Measurements from ENCODE around the gene RESP18.

The RESP18 gene

DNA sequence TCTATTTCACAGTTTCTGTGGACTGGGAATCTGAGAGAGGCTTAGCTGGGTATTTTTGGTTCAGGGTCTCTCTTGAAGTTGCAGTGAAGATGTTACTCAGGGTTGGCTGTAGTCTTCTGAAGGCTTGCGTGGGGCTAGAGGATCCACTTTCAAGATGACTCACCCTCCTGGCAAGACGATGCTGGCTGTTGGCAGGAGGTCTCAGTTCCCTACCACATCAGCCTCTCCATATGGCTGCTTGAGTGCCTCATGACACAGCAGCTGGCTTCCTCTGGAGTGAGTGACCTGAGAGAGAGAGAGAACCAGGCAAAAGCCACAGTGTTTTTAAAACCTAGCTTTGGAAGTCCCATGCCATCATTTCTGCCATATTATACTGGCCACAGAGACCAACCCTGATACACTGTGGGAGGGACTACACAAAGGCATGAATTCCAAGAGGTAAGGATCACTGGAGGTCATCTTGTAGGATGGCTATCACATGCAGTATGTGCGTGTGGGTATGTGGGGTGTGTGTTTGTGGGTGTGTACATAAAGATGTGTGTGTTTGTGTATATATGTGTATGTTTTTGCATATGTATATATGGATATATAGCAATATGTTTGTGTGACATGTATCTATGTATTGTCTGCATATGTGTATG, 30.1 kb upstream of the RESP18 start:
- no peak overlapping the region for H3K4me3 ChIP-seq (replicated peaks; ENCODE audit: low read depth, low read length)
- peak; percentile 81 for DNase-seq (ENCODE audit: extremely low read depth, low read depth)
- TF ChIP-seq, protein P1, sequence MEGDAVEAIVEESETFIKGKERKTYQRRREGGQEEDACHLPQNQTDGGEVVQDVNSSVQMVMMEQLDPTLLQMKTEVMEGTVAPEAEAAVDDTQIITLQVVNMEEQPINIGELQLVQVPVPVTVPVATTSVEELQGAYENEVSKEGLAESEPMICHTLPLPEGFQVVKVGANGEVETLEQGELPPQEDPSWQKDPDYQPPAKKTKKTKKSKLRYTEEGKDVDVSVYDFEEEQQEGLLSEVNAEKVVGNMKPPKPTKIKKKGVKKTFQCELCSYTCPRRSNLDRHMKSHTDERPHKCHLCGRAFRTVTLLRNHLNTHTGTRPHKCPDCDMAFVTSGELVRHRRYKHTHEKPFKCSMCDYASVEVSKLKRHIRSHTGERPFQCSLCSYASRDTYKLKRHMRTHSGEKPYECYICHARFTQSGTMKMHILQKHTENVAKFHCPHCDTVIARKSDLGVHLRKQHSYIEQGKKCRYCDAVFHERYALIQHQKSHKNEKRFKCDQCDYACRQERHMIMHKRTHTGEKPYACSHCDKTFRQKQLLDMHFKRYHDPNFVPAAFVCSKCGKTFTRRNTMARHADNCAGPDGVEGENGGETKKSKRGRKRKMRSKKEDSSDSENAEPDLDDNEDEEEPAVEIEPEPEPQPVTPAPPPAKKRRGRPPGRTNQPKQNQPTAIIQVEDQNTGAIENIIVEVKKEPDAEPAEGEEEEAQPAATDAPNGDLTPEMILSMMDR (IDR thresholded peaks at IDR 0.05; ENCODE audit: low read depth, low read length, missing control alignments): no peak

DNA sequence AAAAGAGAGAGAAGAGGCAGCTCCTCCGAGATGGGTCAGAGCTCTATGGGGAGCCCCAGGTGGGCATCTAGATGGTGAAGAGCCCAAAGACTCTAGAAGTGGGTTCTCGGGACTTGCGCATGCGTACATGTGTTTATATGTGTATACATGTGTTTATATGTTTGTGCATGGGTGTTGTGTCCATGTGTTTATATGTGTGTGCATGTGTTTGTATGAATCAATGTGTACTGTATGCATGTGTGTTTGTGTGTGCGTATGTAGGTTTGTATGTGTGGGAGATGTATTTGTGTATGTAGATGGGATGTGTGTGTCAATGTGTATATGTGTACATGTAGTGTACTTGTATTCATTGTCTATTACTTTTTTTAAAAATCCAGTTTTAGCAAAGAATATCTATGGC, 29.5 kb upstream of the RESP18 start:
- no peak for DNase-seq (ENCODE audit: extremely low read depth, low read depth)
- H3K4me3 ChIP-seq (replicated peaks; ENCODE audit: low read depth, low read length): no peak overlapping the region
- TF ChIP-seq, protein P1 (IDR thresholded peaks at IDR 0.05; ENCODE audit: low read depth, low read length, missing control alignments): no peak

DNA sequence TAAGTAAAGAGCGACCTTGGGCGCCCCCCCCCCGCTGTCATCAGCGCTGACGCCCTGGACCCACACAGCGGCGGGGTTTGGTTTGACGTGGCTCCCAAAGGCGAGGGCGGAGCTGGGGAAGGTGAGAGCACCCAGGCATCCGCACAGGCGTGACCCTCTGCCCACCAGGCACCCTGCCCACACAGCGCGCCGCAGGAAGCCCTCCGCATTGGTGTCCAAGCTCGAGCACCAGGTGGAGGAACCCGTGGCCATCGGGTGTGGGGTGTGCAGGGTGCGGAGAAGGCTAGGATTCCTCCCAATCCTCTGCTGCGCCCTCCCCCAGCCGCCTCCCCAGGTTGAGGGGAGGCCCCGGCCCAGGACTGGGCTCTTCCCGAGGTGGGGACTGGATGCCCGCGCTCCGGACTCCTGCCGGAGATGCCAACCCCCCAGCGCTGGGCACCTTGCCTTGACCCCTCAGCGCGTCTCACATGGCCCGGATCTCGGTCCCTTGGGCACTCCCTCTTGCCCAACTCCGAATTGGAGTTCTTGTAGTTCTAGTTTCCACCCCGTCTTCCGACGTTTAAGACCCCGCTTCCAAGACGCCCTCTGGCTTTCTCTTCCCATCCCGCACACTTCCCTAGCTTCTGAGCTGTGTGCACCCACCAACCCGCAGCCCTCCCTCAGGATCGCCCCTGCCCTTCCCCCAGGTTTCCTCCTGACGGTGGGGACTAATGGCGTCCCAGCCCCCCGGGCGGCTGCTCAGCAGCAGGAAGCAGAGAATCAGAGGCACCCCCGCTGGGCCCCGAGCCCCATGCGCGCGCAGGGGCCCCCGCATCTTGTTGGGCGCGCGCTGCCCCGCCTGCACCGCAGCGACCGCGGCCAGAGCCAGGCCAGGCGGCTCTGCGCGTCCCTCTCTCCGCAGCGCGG, 25.9 kb upstream of the RESP18 start:
- no peak for DNase-seq (ENCODE audit: extremely low read depth, low read depth)
- TF ChIP-seq, protein P1 (IDR thresholded peaks at IDR 0.05; ENCODE audit: low read depth, low read length, missing control alignments): no peak
- 0 out of 2 replicates have a peak overlapping the region, but pooled peaks have one; percentile 9 for H3K4me3 ChIP-seq (replicated peaks; ENCODE audit: low read depth, low read length)

DNA sequence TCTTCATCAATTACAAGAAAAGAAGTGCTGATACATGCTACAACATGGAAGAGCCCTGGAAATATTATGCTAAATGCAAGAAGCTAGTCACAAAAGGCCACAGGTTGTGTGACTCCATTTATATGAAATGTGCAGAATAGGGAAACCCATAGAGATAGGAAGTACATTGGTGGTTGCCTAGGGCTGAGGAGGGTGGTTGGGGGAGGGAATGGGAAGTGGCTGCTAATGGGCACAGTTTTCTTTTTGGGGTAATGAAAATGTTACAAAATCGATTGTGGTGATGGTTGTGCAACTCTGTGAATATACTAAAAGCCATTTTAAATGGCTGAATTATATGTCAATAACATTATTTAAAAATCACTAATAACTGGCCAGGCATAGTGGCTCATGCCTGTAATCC, 24.3 kb upstream of the RESP18 start:
- no peak overlapping the region for H3K4me3 ChIP-seq (replicated peaks; ENCODE audit: low read depth, low read length)
- DNase-seq (ENCODE audit: extremely low read depth, low read depth): no peak
- TF ChIP-seq, protein P1 (IDR thresholded peaks at IDR 0.05; ENCODE audit: low read depth, low read length, missing control alignments): no peak

DNA sequence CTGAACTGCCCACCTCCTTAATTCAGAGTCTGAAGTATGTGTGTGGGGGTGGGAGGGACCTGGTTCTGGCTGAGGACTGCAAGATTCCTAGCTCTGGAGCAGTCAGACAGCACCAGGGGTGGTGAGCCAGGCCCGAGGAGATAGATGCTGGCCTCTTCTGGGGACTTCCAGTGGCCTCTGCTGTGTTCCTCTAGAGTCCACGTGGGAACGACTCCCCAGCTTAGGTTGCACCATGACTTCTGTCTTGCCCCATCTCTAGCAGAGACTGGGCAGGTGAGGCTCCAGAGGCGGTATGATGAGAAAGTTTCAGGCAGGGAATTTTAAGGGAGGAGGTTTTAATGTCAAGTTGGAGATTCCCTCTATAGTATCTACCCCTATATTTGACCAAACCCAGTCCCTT, 22.0 kb upstream of the RESP18 start:
- DNase-seq (ENCODE audit: extremely low read depth, low read depth): no peak
- TF ChIP-seq, protein P1 (IDR thresholded peaks at IDR 0.05; ENCODE audit: low read depth, low read length, missing control alignments): no peak
- no peak overlapping the region for H3K4me3 ChIP-seq (replicated peaks; ENCODE audit: low read depth, low read length)

DNA sequence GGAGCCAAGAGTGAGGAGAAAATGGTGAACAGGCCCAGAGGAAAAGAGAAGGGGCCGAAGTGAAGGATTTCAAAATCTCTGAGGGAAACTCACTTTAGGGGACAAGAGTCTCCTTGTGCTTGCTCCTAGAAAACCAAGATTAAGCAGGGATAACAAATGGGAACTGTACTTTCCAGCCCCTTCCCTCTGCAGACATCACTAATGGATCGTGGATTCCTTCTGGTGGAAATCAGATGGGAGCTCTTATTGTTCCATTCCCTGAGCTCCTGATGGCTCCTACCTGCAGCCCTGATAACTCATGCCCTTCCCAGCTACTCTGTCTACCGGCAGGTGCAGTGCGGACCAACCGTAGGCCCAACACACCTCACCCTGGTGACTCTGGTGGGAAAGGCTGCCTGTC, 20.6 kb upstream of the RESP18 start:
- no peak overlapping the region for H3K4me3 ChIP-seq (replicated peaks; ENCODE audit: low read depth, low read length)
- no peak for DNase-seq (ENCODE audit: extremely low read depth, low read depth)
- TF ChIP-seq, protein P1 (IDR thresholded peaks at IDR 0.05; ENCODE audit: low read depth, low read length, missing control alignments): no peak
